NCI-H2171 treated with DMSO at 0.1 percent for 48 hours (cell line): ENCODE results near the gene RAB11FIP4.
A peak's percentile ranks its signal among the peaks of the same experiment; 100 is the strongest.

Experiments
- DNase-seq: peaks from one replicate; lab custom pipeline; 2025; lab: John Stamatoyannopoulos, UW

The RAB11FIP4 gene

GRCh38 chr17:31488264-31488981, 96.9 kb downstream of the RAB11FIP4 start:
- peak; percentile 51 for DNase-seq

- DNase-seq: no peak
Observed at GRCh38 chr17:31488982-31489294, 97.5 kb downstream of the RAB11FIP4 start.

GRCh38 chr17:31489295-31490018, 98.0 kb downstream of the RAB11FIP4 start:
- DNase-seq: no peak

GRCh38 chr17:31490019-31490650, 98.7 kb downstream of the RAB11FIP4 start:
- DNase-seq: no peak

- no peak for DNase-seq
Observed at GRCh38 chr17:31490671-31491375, 99.3 kb downstream of the RAB11FIP4 start.

GRCh38 chr17:31491376-31492131, 100.1 kb downstream of the RAB11FIP4 start:
- DNase-seq: peak; percentile 32

- DNase-seq: no peak
Observed at GRCh38 chr17:31492206-31492605, 100.7 kb downstream of the RAB11FIP4 start.

- no peak for DNase-seq
Observed at GRCh38 chr17:31492880-31493655, 101.6 kb downstream of the RAB11FIP4 start.

- no peak for DNase-seq
Observed at GRCh38 chr17:31493656-31494155, 102.2 kb downstream of the RAB11FIP4 start.

GRCh38 chr17:31494259-31495021, 103.0 kb downstream of the RAB11FIP4 start:
- peak; percentile 67 for DNase-seq

GRCh38 chr17:31495022-31495885, 103.8 kb downstream of the RAB11FIP4 start:
- DNase-seq: peak; percentile 76

GRCh38 chr17:31496097-31496496, 104.6 kb downstream of the RAB11FIP4 start:
- DNase-seq: no peak

GRCh38 chr17:31496601-31497000, 105.1 kb downstream of the RAB11FIP4 start:
- DNase-seq: no peak

- no peak for DNase-seq
Observed at GRCh38 chr17:31497431-31497830, 106.0 kb downstream of the RAB11FIP4 start.

GRCh38 chr17:31497994-31498826, 106.7 kb downstream of the RAB11FIP4 start:
- no peak for DNase-seq

- DNase-seq: no peak
Observed at GRCh38 chr17:31499771-31500554, 108.5 kb downstream of the RAB11FIP4 start.

GRCh38 chr17:31506517-31506916, 115.0 kb downstream of the RAB11FIP4 start:
- DNase-seq: no peak
